ENCODE data around the gene UROC1. TPM values are rescaled to one million over a fixed set of nuclear protein-coding genes. Genes with fewer than 3 reads are reported as not detected.

Gene UROC1
- total RNA-seq, 1 experiment from 2014 or later: not detected

- CTCF ChIA-PET: interaction anchor here (0.5 kb wide), 1 partner anchor 630 kb away, joined by 4 read pairs; no protein-coding TSS in a partner anchor
- intact Hi-C loops (cut with micrococcal nuclease): no loop called here
- BruUV-seq (replicated peaks): no TSS peak
These were observed 39.8 kb upstream of the UROC1 start for GRCh38 chr3:126557415-126557745.

GRCh38 chr3:126556637-126557414 lies 39.3 kb upstream of the UROC1 start:
- no peak overlapping the region for H3K4me3 Mint-ChIP-seq (ENCODE audit: unreplicated experiment)
- no TSS peak for BruUV-seq (replicated peaks)
- intact Hi-C loops (cut with micrococcal nuclease): no loop called here
- ChIA-PET CTCF (interaction anchor here (0.5 kb wide), 1 partner anchor 630 kb away, joined by 4 read pairs; no protein-coding TSS in a partner anchor), POLR2A (no interaction called here)
- H3K9me3 Mint-ChIP-seq (ENCODE audit: unreplicated experiment): no peaks in the 10 kb centered on the region
- H3K27ac Mint-ChIP-seq (ENCODE audit: low read depth, unreplicated experiment): no peak overlapping the region
- H3K27me3 Mint-ChIP-seq (ENCODE audit: insufficient read depth, unreplicated experiment): peaks cover 30% of the 10 kb centered on the region
- H3K4me1 Mint-ChIP-seq (ENCODE audit: insufficient read depth, unreplicated experiment): no peaks in the 10 kb centered on the region
- DNase-seq (ENCODE audit: unreplicated experiment): no peak
- no peak for TF ChIP-seq CTCF (IDR thresholded peaks at IDR 0.05; ENCODE audit: unreplicated experiment)
- no peaks in the 10 kb centered on the region for H3K36me3 Mint-ChIP-seq (ENCODE audit: insufficient read depth, unreplicated experiment)

More at GRCh38 chr3:126557415-126557745, 39.8 kb upstream of the UROC1 start:
- POLR2A ChIA-PET: no interaction called here
- peaks cover 36% of the 10 kb centered on the region for H3K27me3 Mint-ChIP-seq (ENCODE audit: insufficient read depth, unreplicated experiment)
- no peak overlapping the region for H3K27ac Mint-ChIP-seq (ENCODE audit: low read depth, unreplicated experiment)
- no peaks in the 10 kb centered on the region for H3K36me3 Mint-ChIP-seq (ENCODE audit: insufficient read depth, unreplicated experiment)
- H3K9me3 Mint-ChIP-seq (ENCODE audit: unreplicated experiment): no peaks in the 10 kb centered on the region
- no peak for DNase-seq (ENCODE audit: unreplicated experiment)
- no peaks in the 10 kb centered on the region for H3K4me1 Mint-ChIP-seq (ENCODE audit: insufficient read depth, unreplicated experiment)
- no peak for TF ChIP-seq CTCF (IDR thresholded peaks at IDR 0.05; ENCODE audit: unreplicated experiment)
- H3K4me3 Mint-ChIP-seq (ENCODE audit: unreplicated experiment): no peak overlapping the region

GRCh38 chr3:126555795-126556636 lies 38.4 kb upstream of the UROC1 start:
- Mint-ChIP-seq H3K27ac (ENCODE audit: low read depth, unreplicated experiment) (no peak overlapping the region), H3K36me3 (ENCODE audit: insufficient read depth, unreplicated experiment) (no peaks in the 10 kb centered on the region), H3K4me3 (ENCODE audit: unreplicated experiment) (no peak overlapping the region), H3K4me1 (ENCODE audit: insufficient read depth, unreplicated experiment) (no peaks in the 10 kb centered on the region), H3K27me3 (ENCODE audit: insufficient read depth, unreplicated experiment) (peaks cover 27% of the 10 kb centered on the region), H3K9me3 (ENCODE audit: unreplicated experiment) (no peaks in the 10 kb centered on the region)
- intact Hi-C loops (cut with micrococcal nuclease): no loop called here
- ChIA-PET CTCF (no interaction called here), POLR2A (interaction anchor here (0.7 kb wide), 1 partner anchor 9 kb away, joined by 3 read pairs; no protein-coding TSS in a partner anchor)
- TF ChIP-seq CTCF (IDR thresholded peaks at IDR 0.05; ENCODE audit: unreplicated experiment): no peak
- BruUV-seq (replicated peaks): no TSS peak
- no peak for DNase-seq (ENCODE audit: unreplicated experiment)
